IPS-18c (cell line): ENCODE data around the gene SNX6.
"Not testable (repeated sequence)": the region's sequence is repeated elsewhere in the genome, so short reads cannot be mapped to it uniquely, and the experiment has no call there.

Experiments
- H3K4me3 ChIP-seq: 2 replicates; pipeline ENCODE4 v1.7.0; 2013; ENCODE audit warnings: low read depth, mild to moderate bottlenecking, low read length, moderate library complexity; ENCODE audit not compliant: insufficient read depth
- H3K9me3 ChIP-seq: one replicate; pipeline ENCODE4 v1.6.1; 2013; ENCODE audit warnings: mild to moderate bottlenecking, low read length, moderate library complexity; ENCODE audit not compliant: control insufficient read depth, insufficient read depth

The SNX6 gene

DNA sequence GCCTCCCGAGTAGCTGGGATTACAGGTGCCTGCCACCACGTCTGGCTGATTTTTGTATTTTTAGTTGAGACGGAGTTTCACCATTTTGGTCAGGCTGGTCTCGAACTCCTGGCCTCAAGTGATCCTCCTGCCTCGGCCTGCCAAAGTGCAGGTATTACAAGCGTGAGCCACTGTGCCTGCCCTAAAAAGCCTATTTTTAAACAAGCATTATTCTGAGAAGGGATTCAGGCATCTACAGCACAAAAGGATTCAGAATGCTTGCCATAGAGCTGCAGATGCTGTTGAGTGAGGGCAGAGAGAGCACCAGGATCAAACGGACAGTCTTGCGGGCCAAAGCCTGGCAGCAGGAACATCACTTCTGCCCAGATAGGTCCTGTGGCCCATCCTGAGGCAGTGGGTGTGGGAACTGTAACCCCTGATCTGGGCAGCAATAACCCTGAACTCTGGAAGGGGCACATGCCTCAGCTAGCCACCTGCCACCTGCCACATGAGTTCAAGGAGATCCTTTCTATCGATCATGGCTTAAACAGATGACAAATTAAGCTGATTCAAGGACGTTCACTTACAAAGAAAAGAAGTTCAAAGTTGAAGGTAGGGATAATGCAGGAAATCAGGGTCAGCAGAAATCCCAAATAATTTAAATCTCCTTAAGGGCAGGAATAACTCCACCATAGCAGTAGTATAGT is 16.8 kb upstream of the SNX6 start:
- Histone ChIP-seq H3K9me3 (no peaks in the 10 kb centered on the region), H3K4me3 (no peak overlapping the region)

DNA sequence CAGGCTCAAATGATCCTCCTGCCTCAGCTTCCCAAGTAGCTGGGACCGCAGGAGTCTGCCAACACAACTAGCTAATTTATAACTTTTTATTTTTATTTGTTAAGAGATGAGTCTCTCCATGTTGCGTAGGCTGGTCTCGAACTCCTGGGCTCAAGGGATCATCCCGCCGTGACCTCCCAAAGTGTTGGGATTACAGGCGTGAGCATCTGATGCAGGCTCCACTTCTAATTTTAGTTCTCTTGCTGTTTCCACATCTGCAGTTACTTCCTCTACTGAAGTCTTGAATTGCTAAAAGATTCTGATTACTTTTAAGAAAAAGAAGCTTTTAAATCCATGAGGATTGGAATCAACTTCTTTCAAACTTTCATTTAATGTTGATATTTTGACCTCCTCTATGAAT is 13.4 kb upstream of the SNX6 start:
- Histone ChIP-seq H3K9me3 (no peaks in the 10 kb centered on the region), H3K4me3 (no peak overlapping the region)

DNA sequence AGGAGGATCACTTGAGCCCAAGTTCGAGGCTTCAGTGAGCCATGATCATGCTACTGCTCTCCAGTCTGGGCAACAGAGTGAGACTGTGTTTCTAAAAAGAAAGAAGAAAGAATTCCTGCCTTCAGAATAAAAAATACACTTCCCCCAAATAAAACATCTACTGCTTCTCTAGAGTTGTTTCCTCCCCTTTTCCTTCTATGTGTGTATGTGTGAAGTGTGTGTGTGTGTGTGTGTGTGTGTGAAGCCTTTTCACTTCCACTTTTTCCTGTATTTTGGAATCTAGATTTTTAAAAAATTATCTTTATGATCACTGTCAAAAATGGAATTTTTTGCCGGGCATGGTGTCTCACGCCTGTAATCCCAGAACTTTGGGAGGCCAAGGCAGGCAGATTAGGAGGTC is 12.6 kb upstream of the SNX6 start:
- Histone ChIP-seq H3K9me3 (no peaks in the 10 kb centered on the region), H3K4me3 (no peak overlapping the region)

DNA sequence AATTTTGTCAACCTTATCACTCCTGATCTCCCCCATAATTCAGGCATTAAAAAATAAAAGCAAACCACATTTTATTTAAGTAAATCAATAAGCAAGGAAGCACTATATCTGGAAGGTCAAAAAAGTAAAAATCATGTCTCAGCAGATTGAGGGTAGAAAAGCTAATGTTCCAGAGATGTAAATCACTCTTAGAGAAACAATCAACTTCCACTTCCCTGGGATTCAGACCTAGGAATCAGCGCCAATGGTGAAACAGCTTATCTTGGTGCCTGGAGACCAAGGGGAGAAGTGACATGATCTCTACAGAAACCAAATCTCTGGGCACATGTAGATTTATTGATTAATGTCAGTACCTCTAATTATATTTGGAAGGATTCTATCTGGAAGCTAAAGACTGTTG is 10.9 kb upstream of the SNX6 start:
- no peaks in the 10 kb centered on the region for H3K9me3 ChIP-seq

DNA sequence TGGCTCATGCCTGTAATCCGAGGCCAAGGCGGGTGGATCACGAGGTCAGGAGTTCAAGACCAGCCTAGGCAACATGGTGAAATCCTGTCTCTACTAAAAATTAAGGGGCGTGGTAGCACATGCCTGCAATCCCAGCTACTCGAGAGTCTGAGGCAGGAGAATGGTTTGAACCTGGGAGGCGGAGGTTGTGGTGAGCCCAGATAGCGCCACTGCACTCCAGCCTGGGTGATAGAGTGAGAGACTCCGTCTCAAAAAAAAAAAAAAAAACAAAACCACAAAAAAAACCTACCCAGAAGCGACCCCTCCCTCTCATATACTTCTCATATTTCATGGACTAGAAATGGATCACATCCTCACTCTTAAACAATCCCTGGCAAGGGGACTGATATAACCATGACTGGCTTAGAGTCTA is 4.4 kb upstream of the SNX6 start:
- H3K4me3 ChIP-seq, H3K9me3 ChIP-seq: not testable (repeated sequence)

More for the DNA sequence above, 10.9 kb upstream of the SNX6 start:
- no peak overlapping the region for H3K4me3 ChIP-seq

DNA sequence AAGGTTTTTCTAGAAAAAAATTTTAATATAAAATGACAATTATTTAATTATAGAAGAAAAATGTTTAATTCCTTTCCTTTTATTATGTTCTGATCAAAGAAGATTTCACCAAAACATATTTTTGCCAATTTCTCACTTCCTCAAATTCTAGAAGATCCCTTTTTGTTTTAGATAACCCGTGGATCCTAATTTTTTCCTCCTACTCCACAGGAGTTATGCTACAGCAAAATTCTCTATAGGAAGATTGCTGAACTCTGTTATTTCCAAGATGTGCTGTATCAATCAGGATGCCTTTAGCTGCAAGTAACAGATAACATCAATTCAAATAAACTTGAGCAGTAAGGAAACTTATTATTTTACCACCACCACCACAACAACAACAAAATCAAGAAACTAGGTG is 3.8 kb upstream of the SNX6 start:
- H3K4me3 ChIP-seq = no peak overlapping the region
- no peaks in the 10 kb centered on the region for H3K9me3 ChIP-seq

DNA sequence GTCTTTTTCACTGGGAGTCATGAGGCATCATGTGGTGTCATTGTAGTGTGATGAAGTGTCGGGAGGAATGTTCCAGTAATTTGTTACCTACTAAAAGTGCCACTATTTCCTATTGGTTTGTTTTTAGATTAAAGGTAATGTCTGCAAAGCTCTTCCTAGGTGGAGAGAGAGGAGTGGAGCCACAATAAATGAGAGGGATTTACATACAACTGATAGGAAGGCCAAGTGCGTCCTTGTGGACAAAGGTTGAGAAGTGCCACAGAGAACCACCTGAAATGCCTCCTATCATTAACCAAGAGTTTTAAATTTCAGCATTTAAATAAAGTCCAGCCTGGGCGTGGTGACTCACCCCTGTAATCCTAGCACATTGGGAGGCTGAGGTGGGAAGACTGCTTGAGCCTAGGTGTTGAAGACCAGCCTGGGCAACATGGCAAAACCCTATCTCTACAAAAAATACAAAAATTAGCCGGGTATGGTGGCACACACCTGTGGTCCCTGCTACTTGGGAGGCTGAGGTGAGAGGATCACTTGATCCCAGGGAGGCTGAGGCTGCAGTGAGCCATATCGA is 2.5 kb upstream of the SNX6 start:
- Histone ChIP-seq H3K9me3 (no peaks in the 10 kb centered on the region), H3K4me3 (no peak overlapping the region)

DNA sequence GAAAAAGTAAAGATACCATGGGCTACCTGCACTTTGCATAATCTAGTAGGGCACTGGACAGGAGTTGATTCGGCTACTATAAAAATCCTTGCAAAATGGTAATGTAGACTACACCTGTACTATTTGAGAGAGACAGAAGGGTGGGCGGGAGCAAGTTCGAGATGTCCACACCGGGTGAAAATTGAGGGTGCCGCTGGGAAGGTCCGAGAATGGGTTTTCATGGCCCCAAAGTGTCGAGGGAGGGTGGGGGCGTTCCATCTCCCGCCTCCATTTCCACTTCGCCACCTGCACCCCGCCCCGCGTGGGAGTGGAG is 648 bp downstream of the SNX6 start:
- H3K9me3 ChIP-seq = no peaks in the 10 kb centered on the region
- H3K4me3 ChIP-seq = peak overlapping the region; percentile 91

DNA sequence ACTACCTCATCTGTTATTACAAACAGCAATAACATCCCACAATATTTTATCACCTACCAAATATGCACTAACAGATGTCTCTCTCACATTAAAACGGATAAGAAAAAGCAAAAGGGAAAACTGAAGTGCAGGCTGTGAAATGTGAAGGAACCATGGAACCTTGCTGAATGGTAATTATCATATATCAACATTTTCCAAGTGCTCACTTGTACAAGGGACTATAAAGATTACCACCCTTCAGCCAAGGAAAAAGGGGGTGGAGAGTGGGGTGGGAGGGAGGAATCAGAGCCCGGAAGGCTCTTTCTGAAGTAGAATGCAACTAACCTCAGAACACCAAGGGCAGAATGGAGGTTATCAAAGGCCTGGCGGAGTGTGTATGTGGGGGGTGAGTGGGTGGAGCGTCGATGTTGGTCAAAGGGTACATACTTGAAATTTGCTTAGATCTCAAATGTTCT is 1.2 kb downstream of the SNX6 start:
- Histone ChIP-seq H3K9me3 (no peaks in the 10 kb centered on the region), H3K4me3 (peak overlapping the region; percentile 91)

DNA sequence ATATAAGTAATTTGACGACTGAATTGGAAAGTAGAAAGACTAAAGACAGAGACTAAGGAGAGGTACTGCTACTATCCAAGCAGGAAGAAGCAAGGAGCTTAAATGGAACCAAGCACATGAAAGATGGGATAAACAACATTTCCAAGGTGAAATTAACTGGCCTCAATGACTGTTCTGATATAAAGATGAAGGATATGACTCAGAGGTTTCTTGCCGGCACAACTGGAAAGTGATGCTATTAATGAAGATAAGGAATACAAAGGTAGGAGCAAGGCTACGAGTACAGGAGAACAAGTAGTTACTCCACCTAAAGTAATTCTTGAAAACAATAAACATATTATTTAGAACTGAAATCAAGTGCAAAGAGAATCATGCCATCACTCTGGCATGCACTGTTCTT is 6.4 kb downstream of the SNX6 start:
- no peaks in the 10 kb centered on the region for H3K9me3 ChIP-seq
- no peak overlapping the region for H3K4me3 ChIP-seq

DNA sequence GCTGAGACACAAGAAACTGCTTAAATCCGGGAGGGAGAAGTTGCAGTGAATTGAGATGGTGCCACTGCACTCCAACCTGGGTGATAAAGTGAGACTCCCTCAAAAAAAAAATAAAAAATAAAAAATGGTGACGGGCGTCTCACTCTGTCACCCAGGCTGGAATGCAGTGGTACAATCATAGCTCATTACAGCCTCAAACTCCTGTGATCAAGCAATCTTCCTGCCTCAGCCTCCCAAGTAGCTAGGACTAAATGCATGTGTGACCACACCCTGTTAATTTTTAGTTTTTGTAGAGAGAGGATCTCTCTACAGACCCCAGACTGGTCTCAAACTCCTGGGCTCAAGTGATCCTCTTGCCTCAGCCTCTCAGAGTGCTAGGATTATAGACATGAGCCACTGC is 9.1 kb downstream of the SNX6 start:
- no peak overlapping the region for H3K4me3 ChIP-seq
- no peaks in the 10 kb centered on the region for H3K9me3 ChIP-seq

DNA sequence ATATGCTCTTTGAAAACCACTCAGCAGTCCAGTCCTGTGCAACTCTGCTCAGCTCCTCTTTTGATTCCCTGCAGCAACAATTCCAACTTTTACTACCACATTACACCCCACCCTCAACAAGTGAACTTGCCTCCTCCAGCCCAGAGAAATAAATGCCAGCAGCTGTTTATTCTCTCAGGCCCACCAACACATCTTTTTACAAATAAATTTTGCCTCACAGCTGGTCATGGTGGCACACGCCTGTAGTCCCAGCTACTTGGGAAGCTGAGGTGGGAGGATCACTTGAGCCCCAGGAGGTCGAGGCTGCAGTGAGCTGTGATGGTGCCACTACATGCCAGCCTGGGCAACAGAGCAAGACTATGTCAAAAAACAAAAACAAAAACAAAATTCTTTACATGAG is 9.8 kb downstream of the SNX6 start:
- Histone ChIP-seq H3K9me3 (no peaks in the 10 kb centered on the region), H3K4me3 (no peak overlapping the region)

DNA sequence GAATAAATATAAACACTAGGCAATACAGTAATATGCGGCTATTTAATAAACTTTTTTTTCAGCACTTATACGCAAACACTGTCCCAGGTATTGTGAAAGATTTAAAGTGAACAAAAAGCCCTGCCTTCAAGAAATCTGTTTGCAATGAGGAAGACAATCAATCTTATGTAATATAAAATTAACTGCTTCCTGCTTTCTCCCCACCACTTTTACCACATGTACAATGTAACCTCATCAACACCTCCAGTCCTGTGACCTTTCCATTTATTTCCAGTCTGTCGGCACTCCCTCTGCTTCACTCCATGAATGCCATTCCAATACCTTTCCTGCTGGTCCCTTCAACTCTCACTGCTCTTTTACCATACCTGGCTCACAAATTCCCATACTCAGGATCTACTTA is 10.5 kb downstream of the SNX6 start:
- Histone ChIP-seq H3K4me3 (no peak overlapping the region), H3K9me3 (no peaks in the 10 kb centered on the region)

DNA sequence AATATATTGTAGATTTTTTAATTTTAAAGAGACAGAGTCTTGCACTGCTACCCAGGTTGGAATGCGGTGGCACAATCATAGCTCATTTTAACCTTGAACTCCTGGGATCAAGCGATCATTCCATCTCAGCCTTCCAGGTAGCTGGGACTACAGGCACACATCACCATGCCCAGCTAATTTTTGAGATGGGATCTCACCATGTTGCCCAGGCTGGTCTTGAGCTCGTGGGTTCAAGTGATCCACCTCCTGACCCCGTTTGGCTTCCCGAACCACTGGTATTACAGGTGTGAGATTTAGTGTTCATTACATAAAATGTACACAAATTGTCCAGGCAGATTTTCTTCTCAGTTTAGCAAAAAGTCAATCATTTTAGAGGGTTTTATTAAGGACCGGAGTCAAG is 13.6 kb downstream of the SNX6 start:
- H3K4me3 ChIP-seq = no peak overlapping the region
- no peaks in the 10 kb centered on the region for H3K9me3 ChIP-seq

DNA sequence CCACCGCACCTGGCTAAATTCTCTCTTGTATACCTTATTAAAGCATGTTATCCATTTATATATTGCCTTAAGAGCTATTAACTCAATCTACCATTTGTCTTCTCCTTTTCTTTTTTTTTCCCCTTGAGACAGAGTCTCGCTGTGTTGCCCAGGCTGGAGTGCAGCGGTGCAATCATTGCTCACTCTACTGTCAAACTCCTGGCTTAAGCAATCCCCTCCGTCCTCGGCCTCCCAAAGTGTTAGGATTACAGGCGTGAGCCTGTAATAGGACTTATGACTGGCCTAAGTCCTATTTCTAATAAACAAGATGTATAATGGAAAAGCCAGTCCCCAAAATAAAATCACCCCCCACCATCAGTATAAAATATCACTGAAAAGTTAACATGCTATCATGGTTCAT is 14.4 kb downstream of the SNX6 start:
- no peak overlapping the region for H3K4me3 ChIP-seq

DNA sequence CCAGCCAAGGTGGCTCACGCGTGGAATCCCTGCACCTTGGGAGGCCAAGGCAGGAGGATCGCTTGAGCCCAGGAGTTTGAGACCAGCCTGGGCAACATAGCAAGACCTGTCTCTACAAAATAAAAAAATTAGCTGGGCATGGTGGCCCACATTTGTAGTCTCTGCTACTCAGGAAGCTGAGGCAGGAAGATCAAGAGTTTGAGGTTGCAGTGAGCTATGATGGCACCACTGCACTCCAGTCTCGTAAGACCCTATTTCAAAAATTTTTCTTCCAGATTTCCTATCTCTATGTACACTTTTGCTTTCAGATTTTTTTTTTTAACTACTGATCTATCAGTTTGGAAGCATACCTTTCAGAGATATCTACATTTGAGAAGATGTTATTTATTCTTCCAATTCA is 15.3 kb downstream of the SNX6 start:
- H3K4me3 ChIP-seq = no peak overlapping the region
- H3K9me3 ChIP-seq = no peaks in the 10 kb centered on the region

More for the DNA sequence above, 14.4 kb downstream of the SNX6 start:
- H3K9me3 ChIP-seq = no peaks in the 10 kb centered on the region

DNA sequence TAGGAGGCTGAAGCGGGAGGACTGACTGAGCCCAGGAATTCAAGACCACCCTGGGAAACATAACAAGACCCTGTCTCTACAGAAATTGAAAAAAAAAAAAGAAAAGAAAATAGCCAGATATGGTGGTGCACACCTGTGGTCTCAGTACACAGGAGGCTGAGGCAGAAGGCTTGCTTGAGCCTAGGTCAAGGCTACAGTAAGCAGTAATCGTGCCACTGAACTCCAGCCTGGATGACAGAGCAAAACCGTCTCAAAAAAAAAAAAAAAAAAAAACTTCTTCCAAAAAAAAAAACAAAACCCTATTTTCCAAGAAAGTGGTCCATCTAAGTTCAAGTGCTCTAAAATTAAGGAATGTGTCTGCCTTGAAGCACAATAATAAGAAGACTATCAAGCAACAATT is 19.8 kb downstream of the SNX6 start:
- no peaks in the 10 kb centered on the region for H3K9me3 ChIP-seq
- H3K4me3 ChIP-seq = no peak overlapping the region

DNA sequence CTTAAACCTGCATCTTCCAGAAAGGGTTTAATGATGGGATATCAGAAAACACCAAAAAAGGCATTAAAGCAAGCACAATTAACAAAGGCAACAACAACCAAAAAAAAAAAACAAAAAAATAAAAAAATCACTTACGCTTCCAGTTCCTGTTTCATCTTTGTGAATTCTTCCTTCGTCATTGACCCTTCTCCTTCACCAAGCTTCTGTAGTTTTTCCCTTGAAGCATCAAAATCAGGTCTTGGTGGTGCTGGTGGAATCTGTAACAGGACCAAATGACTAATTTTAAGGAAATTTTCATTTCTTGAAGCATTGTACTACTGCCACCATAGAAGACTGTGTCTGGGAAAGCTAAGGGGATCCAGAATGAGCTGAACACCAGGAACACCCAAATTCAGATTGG is 24.5 kb downstream of the SNX6 start:
- Histone ChIP-seq H3K9me3 (no peaks in the 10 kb centered on the region), H3K4me3 (no peak overlapping the region)

DNA sequence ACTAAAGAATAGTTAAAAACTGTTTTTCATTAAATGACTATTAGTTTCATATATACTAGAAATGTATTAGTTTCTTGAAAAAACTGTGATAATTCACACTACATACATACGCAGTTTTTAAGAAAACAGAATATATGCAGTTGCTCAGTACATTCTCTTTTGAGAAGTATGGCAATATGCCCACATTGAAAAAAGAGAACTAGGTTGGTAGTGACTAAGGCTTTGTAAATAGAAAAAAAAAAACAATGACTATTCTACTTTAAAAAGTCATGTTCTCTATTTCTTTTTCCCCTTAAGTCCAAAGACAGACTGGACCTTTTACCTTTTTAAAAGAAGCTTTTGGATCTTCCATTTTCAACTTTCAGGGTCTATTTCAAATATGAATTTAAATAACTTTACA is 25.0 kb downstream of the SNX6 start:
- H3K4me3 ChIP-seq = no peak overlapping the region
- no peaks in the 10 kb centered on the region for H3K9me3 ChIP-seq
